Measurements from ENCODE around the gene PTPRN2.

DNA sequence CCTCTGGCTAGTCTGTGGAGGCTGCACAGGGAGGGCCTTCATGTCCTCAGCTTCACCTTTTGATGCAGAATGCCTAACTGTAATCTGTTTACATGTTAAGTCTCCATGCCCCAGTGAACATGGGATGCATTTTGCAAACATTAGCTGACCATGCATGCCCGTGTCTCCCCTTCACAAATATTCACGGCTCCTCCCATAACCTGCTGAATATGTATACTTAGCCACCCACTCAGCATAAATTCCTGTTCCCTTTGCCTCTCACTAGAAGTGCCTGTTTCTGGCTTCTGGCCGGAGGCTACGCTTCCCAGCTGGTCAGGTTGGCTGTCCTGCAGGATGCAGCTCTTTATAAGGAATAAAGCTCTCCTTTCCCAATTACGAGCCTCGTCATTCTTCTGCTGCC lies 698.1 kb downstream of the PTPRN2 start:
- TF ChIP-seq, protein P1, sequence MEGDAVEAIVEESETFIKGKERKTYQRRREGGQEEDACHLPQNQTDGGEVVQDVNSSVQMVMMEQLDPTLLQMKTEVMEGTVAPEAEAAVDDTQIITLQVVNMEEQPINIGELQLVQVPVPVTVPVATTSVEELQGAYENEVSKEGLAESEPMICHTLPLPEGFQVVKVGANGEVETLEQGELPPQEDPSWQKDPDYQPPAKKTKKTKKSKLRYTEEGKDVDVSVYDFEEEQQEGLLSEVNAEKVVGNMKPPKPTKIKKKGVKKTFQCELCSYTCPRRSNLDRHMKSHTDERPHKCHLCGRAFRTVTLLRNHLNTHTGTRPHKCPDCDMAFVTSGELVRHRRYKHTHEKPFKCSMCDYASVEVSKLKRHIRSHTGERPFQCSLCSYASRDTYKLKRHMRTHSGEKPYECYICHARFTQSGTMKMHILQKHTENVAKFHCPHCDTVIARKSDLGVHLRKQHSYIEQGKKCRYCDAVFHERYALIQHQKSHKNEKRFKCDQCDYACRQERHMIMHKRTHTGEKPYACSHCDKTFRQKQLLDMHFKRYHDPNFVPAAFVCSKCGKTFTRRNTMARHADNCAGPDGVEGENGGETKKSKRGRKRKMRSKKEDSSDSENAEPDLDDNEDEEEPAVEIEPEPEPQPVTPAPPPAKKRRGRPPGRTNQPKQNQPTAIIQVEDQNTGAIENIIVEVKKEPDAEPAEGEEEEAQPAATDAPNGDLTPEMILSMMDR (conservative IDR thresholded peaks at IDR 0.05 in 1 of 2, IDR thresholded peaks at IDR 0.05 in 1 of 2; ENCODE audit: low read depth in 1 of 2, low read length in 2 of 2), result no peak
- TF ChIP-seq EZH2 (IDR thresholded peaks at IDR 0.05; ENCODE audit: low read length, missing control alignments), result no peak

Data from fibroblast of lung (primary cell).